HL-60 (cell line): ENCODE results near the gene REEP1.

Experiments used
- DNase-seq, 2 experiments: peaks; one replicate each; pipeline ENCODE4 v3.0.0-alpha.2; 2010 to 2020; ENCODE audit warnings: low read depth in 1 of 2, low spot score in 1 of 2
- H3K27ac ChIP-seq: fragments of 250-450 bp; sonication (Bioruptor Pico); replicated peaks from 2 replicates; pipeline ENCODE4 v1.5.1; 2020; ENCODE audit warnings: mild to moderate bottlenecking, moderate library complexity
- H3K27me3 ChIP-seq: fragments of 250-450 bp; sonication (Bioruptor Pico); 2 replicates; pipeline ENCODE4 v1.5.1; 2021; ENCODE audit warnings: mild to moderate bottlenecking, moderate library complexity; ENCODE audit not compliant: insufficient read depth, poor library complexity, severe bottlenecking
- H3K4me3 ChIP-seq: replicated peaks from 2 replicates; pipeline ENCODE4 v1.5.1; 2011; ENCODE audit warnings: mild to moderate bottlenecking, control low read depth, low read length; ENCODE audit not compliant: insufficient read depth
- GABPA ChIP-seq: IDR thresholded peaks from 2 replicates; pipeline ENCODE4 v1.6.1; 2012; ENCODE audit warnings: low read depth
- POLR2AphosphoS5 ChIP-seq: IDR thresholded peaks from 2 replicates; pipeline ENCODE4 v1.6.1; 2012; ENCODE audit warnings: low read depth
- SPI1 ChIP-seq: IDR thresholded peaks from 2 replicates; pipeline ENCODE4 v1.6.1; 2012; ENCODE audit warnings: low read depth, mild to moderate bottlenecking, borderline replicate concordance
- TF ChIP-seq, protein P1 (sequence below): IDR thresholded peaks from one replicate; pipeline ENCODE4 v1.5.1; 2011; ENCODE audit warnings: low read length, control low read depth, inconsistent platforms; ENCODE audit not compliant: insufficient read depth
- TF ChIP-seq, protein P2 (sequence below): IDR thresholded peaks from 2 replicates; pipeline ENCODE4 v1.6.1; 2012; ENCODE audit warnings: low read depth; ENCODE audit not compliant: insufficient replicate concordance

The REEP1 gene

DNA sequence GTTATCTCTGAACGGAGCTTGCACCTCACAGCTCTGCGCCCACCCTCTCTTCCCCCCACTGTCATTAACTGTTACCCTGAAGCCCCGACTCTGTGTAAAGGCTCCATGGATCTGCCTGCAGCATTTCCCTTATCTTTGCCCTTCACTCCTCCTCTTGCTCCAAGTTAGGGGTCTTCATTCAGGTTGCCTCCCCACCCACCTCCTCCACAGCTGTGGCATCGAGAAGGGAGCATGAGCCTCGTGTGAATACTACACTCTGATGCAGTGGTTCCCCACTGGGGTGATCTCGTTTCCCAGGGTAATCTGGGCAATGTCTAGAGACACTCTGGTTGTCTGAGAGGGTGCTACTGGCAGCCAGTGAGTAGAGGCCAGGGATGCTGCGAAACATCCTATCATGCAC, 51.4 kb downstream of the REEP1 start:
- DNase-seq = no peak
- H3K27ac ChIP-seq = no peak overlapping the region
- TF ChIP-seq SPI1 = no peak
- H3K4me3 ChIP-seq = no peak overlapping the region
- no peaks in the 10 kb centered on the region for H3K27me3 ChIP-seq

DNA sequence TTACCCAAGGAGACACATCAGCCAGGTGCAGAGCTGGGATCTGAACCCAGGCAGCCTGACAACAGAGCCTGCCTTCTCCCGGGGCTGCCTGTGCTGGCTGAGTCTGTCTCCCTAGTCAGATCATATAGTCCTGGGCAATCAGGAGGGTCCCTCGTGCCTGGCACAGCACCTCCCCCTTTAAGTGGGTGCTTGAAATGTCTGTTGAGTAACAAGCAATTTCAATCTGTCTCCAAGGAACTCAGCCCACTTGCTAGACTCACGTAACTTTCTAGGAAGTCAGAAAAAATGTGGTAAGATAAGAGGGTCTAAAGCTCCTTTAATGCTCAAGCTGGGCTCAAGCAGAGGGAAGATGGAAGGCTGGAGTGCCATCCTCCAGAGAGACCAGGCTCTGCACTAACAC, 51.9 kb downstream of the REEP1 start:
- Histone ChIP-seq H3K27me3 (no peaks in the 10 kb centered on the region), H3K27ac (no peak overlapping the region), H3K4me3 (no peak overlapping the region)
- no peak for TF ChIP-seq GABPA
- TF ChIP-seq POLR2AphosphoS5 = no peak
- TF ChIP-seq, protein P1, sequence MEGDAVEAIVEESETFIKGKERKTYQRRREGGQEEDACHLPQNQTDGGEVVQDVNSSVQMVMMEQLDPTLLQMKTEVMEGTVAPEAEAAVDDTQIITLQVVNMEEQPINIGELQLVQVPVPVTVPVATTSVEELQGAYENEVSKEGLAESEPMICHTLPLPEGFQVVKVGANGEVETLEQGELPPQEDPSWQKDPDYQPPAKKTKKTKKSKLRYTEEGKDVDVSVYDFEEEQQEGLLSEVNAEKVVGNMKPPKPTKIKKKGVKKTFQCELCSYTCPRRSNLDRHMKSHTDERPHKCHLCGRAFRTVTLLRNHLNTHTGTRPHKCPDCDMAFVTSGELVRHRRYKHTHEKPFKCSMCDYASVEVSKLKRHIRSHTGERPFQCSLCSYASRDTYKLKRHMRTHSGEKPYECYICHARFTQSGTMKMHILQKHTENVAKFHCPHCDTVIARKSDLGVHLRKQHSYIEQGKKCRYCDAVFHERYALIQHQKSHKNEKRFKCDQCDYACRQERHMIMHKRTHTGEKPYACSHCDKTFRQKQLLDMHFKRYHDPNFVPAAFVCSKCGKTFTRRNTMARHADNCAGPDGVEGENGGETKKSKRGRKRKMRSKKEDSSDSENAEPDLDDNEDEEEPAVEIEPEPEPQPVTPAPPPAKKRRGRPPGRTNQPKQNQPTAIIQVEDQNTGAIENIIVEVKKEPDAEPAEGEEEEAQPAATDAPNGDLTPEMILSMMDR = no peak
- TF ChIP-seq, protein P2, sequence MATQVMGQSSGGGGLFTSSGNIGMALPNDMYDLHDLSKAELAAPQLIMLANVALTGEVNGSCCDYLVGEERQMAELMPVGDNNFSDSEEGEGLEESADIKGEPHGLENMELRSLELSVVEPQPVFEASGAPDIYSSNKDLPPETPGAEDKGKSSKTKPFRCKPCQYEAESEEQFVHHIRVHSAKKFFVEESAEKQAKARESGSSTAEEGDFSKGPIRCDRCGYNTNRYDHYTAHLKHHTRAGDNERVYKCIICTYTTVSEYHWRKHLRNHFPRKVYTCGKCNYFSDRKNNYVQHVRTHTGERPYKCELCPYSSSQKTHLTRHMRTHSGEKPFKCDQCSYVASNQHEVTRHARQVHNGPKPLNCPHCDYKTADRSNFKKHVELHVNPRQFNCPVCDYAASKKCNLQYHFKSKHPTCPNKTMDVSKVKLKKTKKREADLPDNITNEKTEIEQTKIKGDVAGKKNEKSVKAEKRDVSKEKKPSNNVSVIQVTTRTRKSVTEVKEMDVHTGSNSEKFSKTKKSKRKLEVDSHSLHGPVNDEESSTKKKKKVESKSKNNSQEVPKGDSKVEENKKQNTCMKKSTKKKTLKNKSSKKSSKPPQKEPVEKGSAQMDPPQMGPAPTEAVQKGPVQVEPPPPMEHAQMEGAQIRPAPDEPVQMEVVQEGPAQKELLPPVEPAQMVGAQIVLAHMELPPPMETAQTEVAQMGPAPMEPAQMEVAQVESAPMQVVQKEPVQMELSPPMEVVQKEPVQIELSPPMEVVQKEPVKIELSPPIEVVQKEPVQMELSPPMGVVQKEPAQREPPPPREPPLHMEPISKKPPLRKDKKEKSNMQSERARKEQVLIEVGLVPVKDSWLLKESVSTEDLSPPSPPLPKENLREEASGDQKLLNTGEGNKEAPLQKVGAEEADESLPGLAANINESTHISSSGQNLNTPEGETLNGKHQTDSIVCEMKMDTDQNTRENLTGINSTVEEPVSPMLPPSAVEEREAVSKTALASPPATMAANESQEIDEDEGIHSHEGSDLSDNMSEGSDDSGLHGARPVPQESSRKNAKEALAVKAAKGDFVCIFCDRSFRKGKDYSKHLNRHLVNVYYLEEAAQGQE = no peak
- TF ChIP-seq SPI1 = no peak
- DNase-seq = no peak

- H3K4me3 ChIP-seq = no peak overlapping the region
- no peaks in the 10 kb centered on the region for H3K27me3 ChIP-seq
- no peak overlapping the region for H3K27ac ChIP-seq
- no peak for DNase-seq
- TF ChIP-seq SPI1 = no peak
- TF ChIP-seq GABPA = no peak
- TF ChIP-seq, protein P1 = no peak
- TF ChIP-seq, protein P2 = no peak
- TF ChIP-seq POLR2AphosphoS5 = no peak
These were observed 52.4 kb downstream of the REEP1 start for GRCh38 chr2:86284987-86285386.

- no peak overlapping the region for H3K4me3 ChIP-seq
- no peaks in the 10 kb centered on the region for H3K27me3 ChIP-seq
- H3K27ac ChIP-seq = no peak overlapping the region
- TF ChIP-seq, protein P1 = no peak
- TF ChIP-seq, protein P2 = no peak
- TF ChIP-seq SPI1 (no peak), GABPA (no peak), POLR2AphosphoS5 (no peak)
- no peak for DNase-seq
These were observed 53.0 kb downstream of the REEP1 start for GRCh38 chr2:86284401-86284841.
